HG03432 (cell line): ENCODE results near the gene PRDM16.

Source experiments
- ATAC-seq: cut with Tn5 transposase; IDR thresholded peaks from one replicate; pipeline ENCODE4 v1.9.1; 2021; ENCODE audit warnings: mild to moderate bottlenecking, moderate library complexity; ENCODE audit not compliant: unreplicated experiment

The PRDM16 gene

DNA sequence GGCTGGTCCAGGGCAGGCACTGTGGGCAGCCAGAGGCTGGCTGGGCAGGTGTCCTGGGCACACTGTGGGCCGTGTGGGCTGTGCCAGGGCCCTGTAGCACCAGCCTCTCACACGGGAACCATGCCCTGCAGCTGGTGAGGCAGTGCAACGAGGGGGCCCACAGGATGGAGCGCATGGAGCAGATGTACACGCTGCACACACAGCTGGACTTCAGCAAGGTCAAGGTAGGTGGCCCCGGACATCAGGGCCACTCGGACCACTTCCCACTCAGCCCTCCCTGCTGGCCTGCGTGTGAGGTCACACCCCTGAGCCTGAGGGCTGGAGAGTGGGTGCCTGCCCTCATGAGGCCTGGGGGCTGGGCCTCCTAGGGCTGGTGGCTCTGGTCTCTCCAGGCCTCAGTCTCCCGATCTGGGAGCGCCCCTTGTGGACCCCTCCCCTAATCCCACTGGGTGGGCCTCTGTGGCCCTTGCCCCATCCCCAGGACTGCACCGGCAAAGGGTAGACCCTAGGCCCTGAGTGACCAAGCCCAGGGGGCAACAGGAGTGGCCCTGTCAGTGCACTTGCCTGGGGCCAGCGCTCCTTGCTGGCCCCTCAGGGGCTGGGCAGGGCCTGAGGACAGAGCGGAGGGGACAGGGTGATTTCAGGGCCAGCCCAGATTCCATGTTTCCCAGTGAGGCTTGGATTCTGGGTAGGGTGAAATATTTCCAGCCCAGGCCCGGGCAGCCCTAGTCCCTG, 407.0 kb downstream of the PRDM16 start:
- no peak for ATAC-seq

- no peak for ATAC-seq
These were observed 407.7 kb downstream of the PRDM16 start for GRCh38 chr1:3476666-3477065.

DNA sequence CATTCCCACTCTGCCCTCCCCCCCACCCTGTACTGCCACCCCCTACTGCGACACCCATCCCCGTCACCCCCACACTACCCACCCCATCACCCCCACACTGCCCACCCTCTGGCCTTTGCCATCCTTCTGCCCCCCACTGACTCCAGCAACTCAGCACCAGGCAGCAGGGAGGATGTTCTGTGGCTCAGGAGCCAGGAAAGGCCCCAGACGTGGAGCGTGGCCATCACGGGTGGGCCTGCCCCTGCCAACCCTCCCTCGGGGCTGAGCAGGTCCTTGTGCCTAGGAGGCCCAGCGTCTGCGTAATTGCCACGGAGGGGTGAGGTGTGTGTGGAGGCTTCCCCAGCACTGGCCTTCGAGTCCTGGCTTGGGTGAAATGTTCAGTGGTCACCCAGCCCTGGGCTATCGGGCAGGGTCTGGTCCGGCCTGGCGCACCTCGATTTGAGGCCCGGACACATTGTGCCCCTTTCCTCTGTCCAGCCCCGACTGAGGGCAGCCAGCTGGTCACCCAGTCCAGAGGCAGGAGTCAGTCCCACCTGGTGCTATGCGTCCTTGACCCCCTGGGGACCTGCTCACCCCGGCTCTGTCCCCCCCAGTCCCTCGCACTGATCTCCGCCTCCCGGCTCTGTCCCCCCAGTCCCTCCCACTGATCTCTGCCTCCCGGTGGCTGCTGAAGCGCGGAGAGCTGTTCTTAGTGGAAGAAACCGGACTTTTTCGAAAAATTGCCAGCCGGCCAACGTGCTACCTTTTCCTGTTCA, 408.4 kb downstream of the PRDM16 start:
- no peak for ATAC-seq

DNA sequence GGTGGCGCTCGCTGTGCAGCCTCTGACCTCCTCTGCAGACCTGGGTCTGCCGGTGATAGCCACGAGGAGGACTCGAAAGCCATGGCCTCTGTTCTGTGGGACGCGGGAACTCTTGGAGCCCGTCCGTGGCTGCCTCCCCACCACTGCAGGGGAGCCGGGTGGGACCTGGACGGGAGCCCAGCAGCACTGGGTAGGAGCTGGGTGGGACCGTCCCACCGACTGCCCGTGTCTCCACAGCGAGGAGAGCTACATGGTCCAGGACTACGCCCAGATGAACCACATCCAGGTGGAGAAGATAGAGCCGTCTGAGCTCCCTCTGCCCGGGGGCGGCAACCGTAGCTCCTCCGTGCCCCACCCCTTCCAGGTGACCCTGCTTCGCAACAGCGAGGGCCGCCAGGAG, 409.2 kb downstream of the PRDM16 start:
- no peak for ATAC-seq

GRCh38 chr1:3479511-3480368, 410.7 kb downstream of the PRDM16 start:
- no peak for ATAC-seq

- ATAC-seq, result no peak
These were observed 411.3 kb downstream of the PRDM16 start for GRCh38 chr1:3480369-3480719.

DNA sequence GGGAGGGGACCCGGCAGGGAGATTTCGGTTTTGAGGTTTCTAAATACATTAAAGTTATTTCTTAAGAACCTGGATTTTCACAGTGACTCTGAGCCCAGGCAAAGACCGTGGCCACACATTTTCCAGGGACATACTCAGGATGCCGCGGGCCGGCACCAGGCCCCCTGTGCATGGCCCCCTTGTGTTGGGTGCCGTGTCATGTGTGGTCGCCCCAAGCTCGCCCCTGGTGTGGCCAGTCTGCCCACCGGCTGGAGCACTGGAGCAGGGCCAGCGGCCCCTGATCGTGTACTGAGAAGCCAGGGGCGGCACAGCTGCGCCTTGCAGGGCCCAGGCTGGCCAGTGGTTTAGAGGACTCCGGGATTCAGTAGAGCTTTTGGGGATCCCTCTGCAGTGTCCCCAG, 412.0 kb downstream of the PRDM16 start:
- no peak for ATAC-seq

DNA sequence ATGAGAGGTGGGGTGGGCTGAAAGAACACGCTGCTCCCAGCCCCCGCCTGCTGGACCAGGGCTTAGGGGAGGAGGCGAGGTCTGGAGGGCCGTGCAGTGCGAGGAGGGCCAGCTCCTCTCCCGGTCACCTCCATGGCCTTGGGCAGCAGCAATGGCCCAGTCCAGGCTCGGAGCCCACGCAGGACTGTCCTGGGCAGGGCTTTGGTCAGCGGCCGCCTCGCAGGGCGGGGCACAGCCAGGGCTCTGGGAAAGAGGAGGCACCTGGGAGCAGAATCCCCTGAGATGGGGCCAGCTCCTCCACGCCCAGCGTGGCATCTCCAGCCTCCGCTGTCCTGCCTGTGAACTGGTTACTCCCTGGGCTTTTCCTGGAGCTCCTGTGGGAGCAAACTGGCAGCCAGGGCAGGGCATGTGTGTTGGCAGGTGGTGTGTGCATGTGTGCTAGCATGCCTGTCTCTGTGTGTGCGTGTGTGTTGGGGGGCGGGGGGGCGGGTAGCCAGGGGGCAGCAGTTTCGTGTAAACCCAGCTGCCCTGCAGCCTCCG, 412.9 kb downstream of the PRDM16 start:
- no peak for ATAC-seq

GRCh38 chr1:3482378-3482849, 413.4 kb downstream of the PRDM16 start:
- ATAC-seq, result no peak

GRCh38 chr1:3483380-3483779, 414.4 kb downstream of the PRDM16 start:
- ATAC-seq, result no peak

DNA sequence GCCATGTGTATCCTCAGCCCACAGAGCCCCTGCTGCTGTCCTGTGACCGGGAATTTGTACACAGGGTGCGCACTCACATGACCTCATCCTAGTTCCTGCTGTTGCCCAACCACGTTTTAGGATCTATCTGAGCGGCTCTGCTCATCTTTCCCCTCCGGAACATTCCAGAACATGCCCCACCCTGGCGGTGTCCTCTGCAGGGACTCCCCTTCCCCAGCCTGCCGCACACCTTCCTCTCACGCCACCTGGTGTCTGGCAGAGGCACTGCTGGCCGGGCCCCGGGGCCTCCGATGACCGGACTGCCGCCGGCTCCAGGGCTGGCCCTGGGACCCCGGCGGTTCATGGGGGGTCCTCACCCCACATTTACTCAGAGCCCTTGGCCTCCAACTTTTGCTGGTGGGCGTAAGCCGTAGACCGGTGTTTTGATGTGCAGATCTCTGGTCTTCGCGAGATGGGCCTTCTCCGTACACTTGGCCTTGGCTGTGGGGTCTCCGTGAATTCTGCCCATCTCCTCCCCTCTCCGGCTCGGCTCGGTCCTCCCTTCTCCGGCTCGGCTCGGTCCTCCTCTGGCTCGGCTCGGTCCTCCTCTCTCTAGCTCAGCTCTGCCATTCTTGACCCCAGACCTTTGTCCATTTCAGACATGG, 414.9 kb downstream of the PRDM16 start:
- no peak for ATAC-seq

DNA sequence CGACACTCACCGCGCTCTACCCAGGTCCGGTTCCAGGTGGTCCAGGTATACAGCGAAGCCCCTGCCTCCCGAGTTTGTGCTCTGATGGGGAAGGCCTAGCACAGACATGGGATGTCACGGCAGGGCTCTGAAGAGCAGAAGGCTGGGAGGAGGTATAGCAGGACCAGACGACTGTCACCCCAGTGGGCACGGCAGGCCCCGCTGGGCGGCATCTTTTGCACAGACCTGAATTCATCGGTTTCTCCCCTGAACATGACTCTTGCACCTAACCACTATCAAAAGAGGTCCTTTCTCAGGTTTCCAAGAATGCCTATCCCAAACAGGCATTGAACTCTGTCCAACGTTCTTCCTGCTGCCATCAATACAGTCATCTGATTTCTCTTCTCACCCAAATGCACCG, 416.0 kb downstream of the PRDM16 start:
- ATAC-seq, result no peak
